A549 (cell line): ENCODE data around the gene SYNE2. TPM values are rescaled to one million over a fixed set of nuclear protein-coding genes. Genes with fewer than 3 reads are reported as not detected.

Experiments
- ATAC-seq, 2 experiments: fragments of 200-7000 bp in 1 of 2; fragments of >200 bp in 1 of 2; cut with Nextera tagmentation in 1 of 2; cut with Tn5 transposase in 1 of 2; 3 replicates each; pipeline versions ENCODE4 v1.8.0 to v1.9.1; 2018 to 2020; ENCODE audit warnings: mild to moderate bottlenecking in 1 of 2, moderate library complexity in 1 of 2
- CTCF ChIA-PET: fragments of 300-600 bp; sonication (Branson Sonifier 250); formaldehyde crosslinking; extraction: SDS; loops from one replicate; lab custom pipeline; 2021; ENCODE audit warnings: antibody characterized with exemption, inconsistent platforms; lab: Yijun Ruan, JAX
- POLR2A ChIA-PET: fragments of 350-600 bp; formaldehyde crosslinking; extraction: SDS; loops from one replicate; lab custom pipeline; 2021; ENCODE audit warnings: antibody characterized with exemption, inconsistent platforms; lab: Yijun Ruan, JAX
- DNase-seq, 2 experiments: peaks; one replicate each; pipeline versions ENCODE4 v3.0.0 to v3.0.0-alpha.2; 2011 to 2016; ENCODE audit warnings: low read depth in 1 of 2, low spot score in 1 of 2
- FAIRE-seq: peaks from 2 replicates; lab custom pipeline; 2011; peaks lifted over from hg19 to GRCh38; lab: Jason Lieb, UNC
- H3K27ac ChIP-seq, 2 experiments: fragments of >200 bp; sonication (Bioruptor Twin); formaldehyde crosslinking; 3 replicates each; pipeline ENCODE4 v1.5.1; 2016 to 2017
- H3K4me1 ChIP-seq: fragments of >200 bp; sonication (Bioruptor Twin); formaldehyde crosslinking; 3 replicates; pipeline ENCODE4 v1.6.1; 2016
- H3K4me2 ChIP-seq: fragments of >200 bp; sonication (Bioruptor Twin); formaldehyde crosslinking; 3 replicates; pipeline ENCODE4 v1.6.1; 2016
- H3K4me3 ChIP-seq: fragments of >200 bp; sonication (Bioruptor Twin); formaldehyde crosslinking; 3 replicates; pipeline ENCODE4 v1.5.1; 2016
- H3K9me3 ChIP-seq: fragments of >200 bp; sonication (Bioruptor Twin); formaldehyde crosslinking; 3 replicates; pipeline ENCODE4 v1.6.1; 2016
- CBX2 ChIP-seq: fragments of 200-600 bp; sonication (generic); IDR thresholded peaks from 2 replicates; pipeline ENCODE4 v1.6.1; 2016; ENCODE audit warnings: low read depth, mild to moderate bottlenecking, borderline replicate concordance
- CEBPB ChIP-seq, 2 experiments: fragments of >200 bp in 1 of 2; sonication (Bioruptor Twin) in 1 of 2; formaldehyde crosslinking in 1 of 2; IDR thresholded peaks; 2 replicates each; pipeline ENCODE4 v1.6.1; 2012 to 2016
- CHD2 ChIP-seq: fragments of 150-350 bp; IDR thresholded peaks from 2 replicates; pipeline ENCODE4 v1.6.1; 2014; ENCODE audit warnings: low read length; ENCODE audit not compliant: partially characterized antibody
- EHF ChIP-seq: fragments of 250-450 bp; sonication (Bioruptor Pico); IDR thresholded peaks from 2 replicates; pipeline ENCODE4 v1.5.0; 2020; ENCODE audit warnings: mild to moderate bottlenecking
- EHMT2 ChIP-seq: fragments of 200-600 bp; sonication (generic); IDR thresholded peaks from 2 replicates; pipeline ENCODE4 v1.6.1; 2016; ENCODE audit warnings: antibody characterized with exemption, low read depth, mild to moderate bottlenecking, moderate library complexity
- ESRRA ChIP-seq: fragments of 150-350 bp; IDR thresholded peaks from 2 replicates; pipeline ENCODE4 v1.6.1; 2014; ENCODE audit warnings: mild to moderate bottlenecking, low read length, borderline replicate concordance
- HOXB13 ChIP-seq: fragments of 250-450 bp; sonication (Bioruptor Pico); IDR thresholded peaks from 2 replicates; pipeline ENCODE4 v1.5.0; 2020; ENCODE audit warnings: low read depth, mild to moderate bottlenecking, moderate library complexity
- KDM5A ChIP-seq: fragments of 200-600 bp; sonication (generic); IDR thresholded peaks from 2 replicates; pipeline ENCODE4 v1.6.1; 2016; ENCODE audit warnings: antibody characterized with exemption, mild to moderate bottlenecking
- MAZ ChIP-seq: fragments of 150-350 bp; IDR thresholded peaks from 2 replicates; pipeline ENCODE4 v1.6.1; 2014; ENCODE audit warnings: antibody characterized with exemption, low read depth, low read length, borderline replicate concordance
- MYC ChIP-seq: IDR thresholded peaks from 2 replicates; pipeline ENCODE4 v1.6.1; 2012; ENCODE audit warnings: mild to moderate bottlenecking, inconsistent platforms, low read length, improper control_type of control experiment, borderline replicate concordance
- NFE2L2 ChIP-seq: fragments of 150-350 bp; conservative IDR thresholded peaks from 2 replicates; pipeline ENCODE4 v1.6.1; 2014; ENCODE audit warnings: low read length
- NPAS2 ChIP-seq: fragments of 250-450 bp; sonication (Bioruptor Pico); IDR thresholded peaks from 2 replicates; pipeline ENCODE4 v1.8.0; 2022; ENCODE audit warnings: mild to moderate bottlenecking, moderate library complexity, borderline replicate concordance
- RAD21 ChIP-seq, 2 experiments: fragments of >200 bp in 1 of 2; sonication (Bioruptor Twin) in 1 of 2; formaldehyde crosslinking in 1 of 2; IDR thresholded peaks in 1 of 2; conservative IDR thresholded peaks in 1 of 2; 2 replicates in 1 of 2; 3 replicates in 1 of 2; pipeline ENCODE4 v1.6.1; 2012 to 2018; ENCODE audit warnings: inconsistent platforms in 1 of 2
- RARB ChIP-seq: fragments of 250-450 bp; sonication (Bioruptor Pico); IDR thresholded peaks from 2 replicates; pipeline ENCODE4 v1.8.0; 2021; ENCODE audit warnings: mild to moderate bottlenecking, moderate library complexity
- RCOR1 ChIP-seq: fragments of 150-350 bp; IDR thresholded peaks from 2 replicates; pipeline ENCODE4 v1.6.1; 2014; ENCODE audit warnings: antibody characterized with exemption, low read length, low read depth
- RFX5 ChIP-seq: fragments of 450-650 bp; IDR thresholded peaks from 2 replicates; pipeline ENCODE4 v1.7.1; 2014; ENCODE audit warnings: antibody characterized with exemption, mild to moderate bottlenecking, moderate library complexity
- RNF2 ChIP-seq: fragments of 200-600 bp; sonication (generic); IDR thresholded peaks from 2 replicates; pipeline ENCODE4 v1.6.1; 2016; ENCODE audit warnings: low read depth, mild to moderate bottlenecking, antibody characterized with exemption, moderate library complexity, borderline replicate concordance
- SMC3 ChIP-seq: fragments of >200 bp; sonication (Bioruptor Twin); formaldehyde crosslinking; IDR thresholded peaks from 3 replicates; pipeline ENCODE4 v1.6.1; 2018; ENCODE audit warnings: inconsistent platforms
- TP53 ChIP-seq: fragments of 250-450 bp; sonication (Bioruptor Pico); IDR thresholded peaks from 2 replicates; pipeline ENCODE4 v1.5.0; 2021; ENCODE audit warnings: mild to moderate bottlenecking, moderate library complexity
- ZC3H11A ChIP-seq: fragments of 450-650 bp; IDR thresholded peaks from 2 replicates; pipeline ENCODE4 v1.6.1; 2014; ENCODE audit warnings: antibody characterized with exemption, mild to moderate bottlenecking
- ZFP36 ChIP-seq: fragments of 450-650 bp; IDR thresholded peaks from 2 replicates; pipeline ENCODE4 v1.6.1; 2014; ENCODE audit warnings: borderline replicate concordance; ENCODE audit not compliant: partially characterized antibody
- ZNF302 ChIP-seq: fragments of 250-450 bp; sonication (Bioruptor Pico); IDR thresholded peaks from 2 replicates; pipeline ENCODE4 v1.9.0; 2021; ENCODE audit warnings: inconsistent platforms, mild to moderate bottlenecking, moderate library complexity
- ZSCAN20 ChIP-seq: fragments of 250-450 bp; sonication (Bioruptor Pico); IDR thresholded peaks from 2 replicates; pipeline ENCODE4 v1.8.0; 2022; ENCODE audit warnings: mild to moderate bottlenecking, moderate library complexity
- WGBS: methylation state at CpG from one replicate; pipeline ENCODE4 v1.1.6; 2017; ENCODE audit errors: missing lambda C conversion rate; 5-methylcytosine and 5-hydroxymethylcytosine counted together
- polyA minus RNA-seq: library from RNA; depleted of rRNA, polyadenylated mRNA; stranded (reverse); fragments of >200 nt; gene quantifications from 2 replicates; pipeline ENCODE4 v1.2.3, GENCODE V29; 2011; rRNA and poly(A)+ RNA removed
- polyA plus RNA-seq, 4 experiments: library from polyadenylated mRNA; depleted of rRNA in 3 of 4; stranded (reverse); fragments of >200 nt; fragmentation: RNase III in 1 of 4; extraction: RNeasy Plus Mini Kit Qiagen cat#74134 plus additional on column Dnase treatment in 1 of 4; gene quantifications; 2 replicates in 3 of 4; 3 replicates in 1 of 4; pipeline ENCODE4 v1.2.3, GENCODE V29; 2011 to 2017
- TF ChIP-seq, protein P1 (sequence below): IDR thresholded peaks from 2 replicates; pipeline ENCODE4 v1.6.1; 2012; ENCODE audit warnings: low read depth, borderline replicate concordance
- TF ChIP-seq, protein P2 (sequence below): fragments of >200 bp; sonication (Bioruptor Twin); formaldehyde crosslinking; IDR thresholded peaks from 3 replicates; pipeline ENCODE4 v1.5.1; 2016
- TF ChIP-seq, protein P3 (sequence below): fragments of 150-350 bp; IDR thresholded peaks from 2 replicates; pipeline ENCODE4 v1.6.1; 2014; ENCODE audit warnings: low read depth, mild to moderate bottlenecking, low read length
- TF ChIP-seq, protein P4 (sequence below): fragments of 250-450 bp; sonication (Bioruptor Pico); IDR thresholded peaks from 2 replicates; pipeline ENCODE4 v1.5.0; 2021; ENCODE audit warnings: mild to moderate bottlenecking, moderate library complexity, borderline replicate concordance

Gene SYNE2, protein sequence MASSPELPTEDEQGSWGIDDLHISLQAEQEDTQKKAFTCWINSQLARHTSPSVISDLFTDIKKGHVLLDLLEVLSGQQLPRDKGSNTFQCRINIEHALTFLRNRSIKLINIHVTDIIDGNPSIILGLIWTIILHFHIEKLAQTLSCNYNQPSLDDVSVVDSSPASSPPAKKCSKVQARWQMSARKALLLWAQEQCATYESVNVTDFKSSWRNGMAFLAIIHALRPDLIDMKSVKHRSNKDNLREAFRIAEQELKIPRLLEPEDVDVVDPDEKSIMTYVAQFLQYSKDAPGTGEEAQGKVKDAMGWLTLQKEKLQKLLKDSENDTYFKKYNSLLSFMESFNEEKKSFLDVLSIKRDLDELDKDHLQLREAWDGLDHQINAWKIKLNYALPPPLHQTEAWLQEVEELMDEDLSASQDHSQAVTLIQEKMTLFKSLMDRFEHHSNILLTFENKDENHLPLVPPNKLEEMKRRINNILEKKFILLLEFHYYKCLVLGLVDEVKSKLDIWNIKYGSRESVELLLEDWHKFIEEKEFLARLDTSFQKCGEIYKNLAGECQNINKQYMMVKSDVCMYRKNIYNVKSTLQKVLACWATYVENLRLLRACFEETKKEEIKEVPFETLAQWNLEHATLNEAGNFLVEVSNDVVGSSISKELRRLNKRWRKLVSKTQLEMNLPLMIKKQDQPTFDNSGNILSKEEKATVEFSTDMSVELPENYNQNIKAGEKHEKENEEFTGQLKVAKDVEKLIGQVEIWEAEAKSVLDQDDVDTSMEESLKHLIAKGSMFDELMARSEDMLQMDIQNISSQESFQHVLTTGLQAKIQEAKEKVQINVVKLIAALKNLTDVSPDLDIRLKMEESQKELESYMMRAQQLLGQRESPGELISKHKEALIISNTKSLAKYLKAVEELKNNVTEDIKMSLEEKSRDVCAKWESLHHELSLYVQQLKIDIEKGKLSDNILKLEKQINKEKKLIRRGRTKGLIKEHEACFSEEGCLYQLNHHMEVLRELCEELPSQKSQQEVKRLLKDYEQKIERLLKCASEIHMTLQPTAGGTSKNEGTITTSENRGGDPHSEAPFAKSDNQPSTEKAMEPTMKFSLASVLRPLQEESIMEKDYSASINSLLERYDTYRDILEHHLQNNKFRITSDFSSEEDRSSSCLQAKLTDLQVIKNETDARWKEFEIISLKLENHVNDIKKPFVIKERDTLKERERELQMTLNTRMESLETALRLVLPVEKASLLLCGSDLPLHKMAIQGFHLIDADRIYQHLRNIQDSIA (N-terminal part only)
- polyA plus RNA-seq (2011; rRNA removed) (11.3 and 16.0 TPM in 2 replicates), polyA plus RNA-seq (2017; fragmentation: RNase III; extraction: RNeasy Plus Mini Kit Qiagen cat#74134 plus additional on column Dnase treatment) (2.8 to 3.4 TPM (median 3.3 TPM) in 3 replicates), polyA minus RNA-seq (63.5 and 85.0 TPM in 2 replicates)
- 5.2 and 5.9 TPM in 2 replicates for polyA plus RNA-seq (2012; cell fraction: cytosol; rRNA removed)
- polyA plus RNA-seq (2012; cell fraction: nucleus; rRNA removed), result 53.5 and 56.8 TPM in 2 replicates

DNA sequence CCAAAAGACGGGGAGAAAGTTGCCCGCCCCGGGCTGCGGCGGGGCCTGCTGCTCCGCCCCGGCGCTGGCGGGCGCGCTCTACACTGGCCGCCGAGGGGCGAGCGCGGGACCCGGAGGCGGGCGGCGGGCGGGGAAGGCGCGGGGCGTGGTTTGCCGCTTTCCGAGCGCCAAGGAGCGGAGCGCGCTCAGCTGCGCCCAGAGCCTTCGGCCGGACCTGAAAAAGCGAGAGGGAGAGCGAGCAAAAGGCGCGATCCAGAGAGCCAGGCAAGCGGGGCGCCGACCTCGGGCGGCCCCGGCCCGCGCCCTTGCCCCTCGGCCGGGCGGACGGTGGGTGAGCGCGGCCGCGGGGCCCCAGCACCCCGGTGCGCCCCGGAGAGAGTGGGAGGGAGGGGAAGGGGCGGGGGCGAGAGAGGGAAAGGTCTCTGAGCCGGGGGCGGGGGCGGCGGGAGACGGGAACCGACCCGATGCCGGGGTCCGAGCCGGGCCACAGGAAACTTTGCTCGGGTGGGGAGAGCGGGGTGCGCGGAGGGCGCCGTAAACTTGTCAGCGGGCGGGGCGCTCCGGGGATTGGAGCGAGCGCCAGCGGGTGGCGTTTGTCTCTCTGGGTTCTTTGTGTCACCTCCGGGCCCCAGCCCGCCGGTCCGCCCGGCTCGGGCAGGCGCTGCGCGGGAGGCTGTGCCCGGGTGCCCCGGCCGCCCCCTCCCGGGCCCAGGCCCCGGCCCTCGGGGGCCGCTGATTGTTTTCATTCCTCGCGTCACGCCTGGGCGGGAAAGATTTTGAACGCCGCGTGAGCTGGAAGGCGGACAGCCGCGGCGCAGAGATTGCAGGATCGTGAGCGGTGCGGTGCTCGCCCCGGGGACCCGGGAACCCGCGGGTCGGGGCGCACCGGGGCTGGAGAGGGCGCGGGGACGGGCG, at the start of gene SYNE2:
SYNE2 (plus strand) TSS at position 188 of the 915 bp plus-strand sequence. CDS start 56,145 bp downstream, outside the sequence.
- Histone ChIP-seq H3K27ac (peak within 1 kb of the TSS; percentile 81 to 91), H3K4me2 (peak within 1 kb of the TSS; percentile 86), H3K4me1 (peaks cover 8% of the 10 kb centered on the region), H3K4me3 (peak within 1 kb of the TSS; percentile 75), H3K9me3 (no peaks in the 10 kb centered on the region)
- 4% methylated on average over 20 of the region's 124 CpGs for WGBS
- POLR2A ChIA-PET, result interaction anchor here (0.7 kb wide), 1 partner anchor 438 kb away, joined by 6 read pairs; no protein-coding TSS in a partner anchor
- CTCF ChIA-PET, result interaction anchor here (0.6 to 1.4 kb wide), 10 partner anchors 10 to 947 kb away, joined by 3 to 4 read pairs (median 3); no protein-coding TSS in a partner anchor
- FAIRE-seq (no peak), DNase-seq (peak; percentile 75 to 82), ATAC-seq (peak; percentile 89 to 96)
- TF ChIP-seq KDM5A, result no peak
- no peak for TF ChIP-seq NPAS2 (CRISPR knock-in tag)
- TF ChIP-seq, protein P1, sequence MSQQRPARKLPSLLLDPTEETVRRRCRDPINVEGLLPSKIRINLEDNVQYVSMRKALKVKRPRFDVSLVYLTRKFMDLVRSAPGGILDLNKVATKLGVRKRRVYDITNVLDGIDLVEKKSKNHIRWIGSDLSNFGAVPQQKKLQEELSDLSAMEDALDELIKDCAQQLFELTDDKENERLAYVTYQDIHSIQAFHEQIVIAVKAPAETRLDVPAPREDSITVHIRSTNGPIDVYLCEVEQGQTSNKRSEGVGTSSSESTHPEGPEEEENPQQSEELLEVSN, result peak; percentile 50; the same call in 1 of the 2 replicates
- TF ChIP-seq, protein P2, sequence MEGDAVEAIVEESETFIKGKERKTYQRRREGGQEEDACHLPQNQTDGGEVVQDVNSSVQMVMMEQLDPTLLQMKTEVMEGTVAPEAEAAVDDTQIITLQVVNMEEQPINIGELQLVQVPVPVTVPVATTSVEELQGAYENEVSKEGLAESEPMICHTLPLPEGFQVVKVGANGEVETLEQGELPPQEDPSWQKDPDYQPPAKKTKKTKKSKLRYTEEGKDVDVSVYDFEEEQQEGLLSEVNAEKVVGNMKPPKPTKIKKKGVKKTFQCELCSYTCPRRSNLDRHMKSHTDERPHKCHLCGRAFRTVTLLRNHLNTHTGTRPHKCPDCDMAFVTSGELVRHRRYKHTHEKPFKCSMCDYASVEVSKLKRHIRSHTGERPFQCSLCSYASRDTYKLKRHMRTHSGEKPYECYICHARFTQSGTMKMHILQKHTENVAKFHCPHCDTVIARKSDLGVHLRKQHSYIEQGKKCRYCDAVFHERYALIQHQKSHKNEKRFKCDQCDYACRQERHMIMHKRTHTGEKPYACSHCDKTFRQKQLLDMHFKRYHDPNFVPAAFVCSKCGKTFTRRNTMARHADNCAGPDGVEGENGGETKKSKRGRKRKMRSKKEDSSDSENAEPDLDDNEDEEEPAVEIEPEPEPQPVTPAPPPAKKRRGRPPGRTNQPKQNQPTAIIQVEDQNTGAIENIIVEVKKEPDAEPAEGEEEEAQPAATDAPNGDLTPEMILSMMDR, result peak; percentile 12; the same call in 1 of the 3 replicates
- TF ChIP-seq HOXB13 (CRISPR knock-in tag), result no peak
- TF ChIP-seq NFE2L2, result no peak
- TF ChIP-seq MYC, result no peak
- peak; percentile 29; the same call in 2 of the 3 replicates for TF ChIP-seq SMC3
- TF ChIP-seq ZSCAN20 (CRISPR knock-in tag), result no peak
- no peak for TF ChIP-seq MAZ
- TF ChIP-seq RARB (CRISPR knock-in tag), result no peak
- TF ChIP-seq ZNF302 (CRISPR knock-in tag), result no peak
- TF ChIP-seq ZFP36, result no peak
- TF ChIP-seq RCOR1, result no peak
- TF ChIP-seq CHD2, result no peak
- no peak for TF ChIP-seq ESRRA
- TF ChIP-seq TP53 (CRISPR knock-in tag), result no peak
- TF ChIP-seq, protein P3, sequence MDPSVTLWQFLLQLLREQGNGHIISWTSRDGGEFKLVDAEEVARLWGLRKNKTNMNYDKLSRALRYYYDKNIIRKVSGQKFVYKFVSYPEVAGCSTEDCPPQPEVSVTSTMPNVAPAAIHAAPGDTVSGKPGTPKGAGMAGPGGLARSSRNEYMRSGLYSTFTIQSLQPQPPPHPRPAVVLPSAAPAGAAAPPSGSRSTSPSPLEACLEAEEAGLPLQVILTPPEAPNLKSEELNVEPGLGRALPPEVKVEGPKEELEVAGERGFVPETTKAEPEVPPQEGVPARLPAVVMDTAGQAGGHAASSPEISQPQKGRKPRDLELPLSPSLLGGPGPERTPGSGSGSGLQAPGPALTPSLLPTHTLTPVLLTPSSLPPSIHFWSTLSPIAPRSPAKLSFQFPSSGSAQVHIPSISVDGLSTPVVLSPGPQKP, result no peak
- TF ChIP-seq EHMT2, result no peak
- TF ChIP-seq CEBPB (IDR thresholded peaks at IDR 0.05), result no peak
- no peak for TF ChIP-seq RNF2
- no peak for TF ChIP-seq EHF (CRISPR knock-in tag)
- TF ChIP-seq ZC3H11A, result no peak
- TF ChIP-seq RFX5, result no peak
- no peak for TF ChIP-seq CBX2
- peak in 1 of 2 experiments; percentile 37; a peak in 2 of 5 replicates for TF ChIP-seq RAD21 (conservative IDR thresholded peaks at IDR 0.05 in 1 of 2, IDR thresholded peaks at IDR 0.05 in 1 of 2)
- TF ChIP-seq, protein P4, sequence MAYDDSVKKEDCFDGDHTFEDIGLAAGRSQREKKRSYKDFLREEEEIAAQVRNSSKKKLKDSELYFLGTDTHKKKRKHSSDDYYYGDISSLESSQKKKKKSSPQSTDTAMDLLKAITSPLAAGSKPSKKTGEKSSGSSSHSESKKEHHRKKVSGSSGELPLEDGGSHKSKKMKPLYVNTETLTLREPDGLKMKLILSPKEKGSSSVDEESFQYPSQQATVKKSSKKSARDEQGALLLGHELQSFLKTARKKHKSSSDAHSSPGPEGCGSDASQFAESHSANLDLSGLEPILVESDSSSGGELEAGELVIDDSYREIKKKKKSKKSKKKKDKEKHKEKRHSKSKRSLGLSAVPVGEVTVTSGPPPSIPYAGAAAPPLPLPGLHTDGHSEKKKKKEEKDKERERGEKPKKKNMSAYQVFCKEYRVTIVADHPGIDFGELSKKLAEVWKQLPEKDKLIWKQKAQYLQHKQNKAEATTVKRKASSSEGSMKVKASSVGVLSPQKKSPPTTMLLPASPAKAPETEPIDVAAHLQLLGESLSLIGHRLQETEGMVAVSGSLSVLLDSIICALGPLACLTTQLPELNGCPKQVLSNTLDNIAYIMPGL (CRISPR knock-in tag), result no peak
